GM23338 (cell line): ENCODE data around the gene DMD.

ENCODE experiments used
- CTCF ChIP-seq, 2 experiments: fragments of 200-600 bp in 1 of 2; sonication (generic) in 1 of 2; conservative IDR thresholded peaks; 2 replicates each; pipeline versions ENCODE4 v1.5.1 to v1.6.1; 2016 to 2017; ENCODE audit warnings: antibody characterized with exemption in 2 of 2, low read depth in 2 of 2, mild to moderate bottlenecking in 2 of 2, moderate library complexity in 1 of 2
- EZH2 ChIP-seq: fragments of 200-600 bp; sonication (generic); IDR thresholded peaks from one replicate; pipeline ENCODE4 v1.8.0; 2017; ENCODE audit warnings: antibody characterized with exemption, mild to moderate bottlenecking, low read depth; ENCODE audit not compliant: unreplicated experiment
- POLR2AphosphoS5 ChIP-seq: IDR thresholded peaks from 2 replicates; pipeline ENCODE4 v1.6.1; 2016; ENCODE audit warnings: antibody characterized with exemption, low read depth

GRCh38 chrX:31593353-31593752 lies 1618.0 kb downstream of the DMD start:
- TF ChIP-seq CTCF (conservative IDR thresholded peaks at IDR 0.05; ENCODE audit: low read depth in 2 of 2) (no peak), POLR2AphosphoS5 (no peak), EZH2 (no peak)
